AG10803 (cell line): Measurements from ENCODE around the gene MYO10.
A peak's percentile ranks its signal among the peaks of the same experiment; 100 is the strongest.

ENCODE experiments used
- DNase-seq: peaks from one replicate; pipeline ENCODE4 v3.0.0; 2010; ENCODE audit warnings: low read depth
- H3K4me3 ChIP-seq: 2 replicates; pipeline ENCODE4 v1.5.1; 2011; ENCODE audit warnings: mild to moderate bottlenecking, low read length, control low read depth
- CTCF ChIP-seq: conservative IDR thresholded peaks from 2 replicates; pipeline ENCODE4 v1.5.1; 2011; ENCODE audit warnings: mild to moderate bottlenecking, low read length, control low read depth, inconsistent platforms

MYO10 gene

GRCh38 chr5:16666883-16667398 lies 269.1 kb downstream of the MYO10 start:
- no peak overlapping the region for H3K4me3 ChIP-seq
- no peak for DNase-seq
- peak; percentile 35 for TF ChIP-seq CTCF

GRCh38 chr5:16666130-16666882 lies 269.8 kb downstream of the MYO10 start:
- no peak for DNase-seq
- TF ChIP-seq CTCF: no peak
- H3K4me3 ChIP-seq: no peak overlapping the region

- no peak for DNase-seq
- no peak for TF ChIP-seq CTCF
- H3K4me3 ChIP-seq: no peak overlapping the region
Measured at GRCh38 chr5:16665601-16666000, 270.5 kb downstream of the MYO10 start.

- no peak for DNase-seq
- TF ChIP-seq CTCF: no peak
- no peak overlapping the region for H3K4me3 ChIP-seq
Measured at GRCh38 chr5:16664368-16664767, 271.7 kb downstream of the MYO10 start.

GRCh38 chr5:16663840-16664239 lies 272.2 kb downstream of the MYO10 start:
- H3K4me3 ChIP-seq: no peak overlapping the region
- TF ChIP-seq CTCF: no peak
- DNase-seq: no peak

GRCh38 chr5:16661713-16662112 lies 274.4 kb downstream of the MYO10 start:
- TF ChIP-seq CTCF: no peak
- no peak overlapping the region for H3K4me3 ChIP-seq
- DNase-seq: no peak

GRCh38 chr5:16660982-16661381 lies 275.1 kb downstream of the MYO10 start:
- no peak for TF ChIP-seq CTCF
- no peak for DNase-seq
- H3K4me3 ChIP-seq: no peak overlapping the region
